Liver (tissue), 10 donors: ENCODE measurements around the gene PKHD1. TPM values are rescaled to one million over a fixed set of nuclear protein-coding genes. Genes with fewer than 3 reads are reported as not detected.

Source experiments
- DNase-seq: peaks from one replicate; pipeline ENCODE4 v3.0.0-alpha.2; 2017; ENCODE audit warnings: low spot score
- H3K27ac ChIP-seq, 2 donors: one replicate each; pipeline ENCODE4 v1.7.0; 2013; ENCODE audit warnings: inconsistent platforms in 2 of 2, low read length in 2 of 2, control low read depth in 1 of 2, low read depth in 1 of 2, mild to moderate bottlenecking in 1 of 2
- H3K27me3 ChIP-seq, 4 donors: one replicate each; pipeline versions ENCODE4 v1.6.1 to v1.7.0; 2013; ENCODE audit warnings: low read length in 3 of 4, inconsistent platforms in 1 of 4, mild to moderate bottlenecking in 1 of 4, moderate library complexity in 1 of 4; ENCODE audit not compliant: control insufficient read depth in 4 of 4, insufficient read depth in 4 of 4
- H3K36me3 ChIP-seq, 4 donors: one replicate each; pipeline versions ENCODE4 v1.6.1 to v1.7.0; 2013; ENCODE audit warnings: low read length in 3 of 4, mild to moderate bottlenecking in 3 of 4, low read depth in 1 of 4, moderate library complexity in 1 of 4; ENCODE audit not compliant: control insufficient read depth in 4 of 4, insufficient read depth in 3 of 4
- H3K4me1 ChIP-seq, 4 donors: one replicate each; pipeline versions ENCODE4 v1.6.1 to v1.7.0; 2013; ENCODE audit warnings: low read length in 3 of 4, mild to moderate bottlenecking in 3 of 4, moderate library complexity in 1 of 4; ENCODE audit not compliant: control insufficient read depth in 4 of 4, insufficient read depth in 4 of 4
- H3K4me3 ChIP-seq, 3 donors: one replicate each; pipeline versions ENCODE4 v1.6.1 to v1.7.0; 2013; ENCODE audit warnings: low read length in 3 of 3, control low read depth in 1 of 3, low read depth in 1 of 3, mild to moderate bottlenecking in 1 of 3
- H3K9ac ChIP-seq, 2 donors: one replicate each; pipeline ENCODE4 v1.7.0; 2013; ENCODE audit warnings: low read length in 2 of 2, mild to moderate bottlenecking in 2 of 2, moderate library complexity in 2 of 2, control low read depth in 1 of 2, low read depth in 1 of 2
- H3K9me3 ChIP-seq, 4 donors: one replicate each; pipeline versions ENCODE4 v1.6.1 to v1.7.0; 2013; ENCODE audit warnings: low read length in 3 of 4; ENCODE audit not compliant: control insufficient read depth in 4 of 4
- EGR1 ChIP-seq, 2 donors: IDR thresholded peaks; 2 replicates each; pipeline ENCODE4 v1.6.1; 2016 to 2018; ENCODE audit warnings: antibody characterized with exemption in 2 of 2, low read depth in 2 of 2
- FOXA2 ChIP-seq: IDR thresholded peaks from 2 replicates; pipeline ENCODE4 v1.6.1; 2016; ENCODE audit warnings: antibody characterized with exemption
- GABPA ChIP-seq, 2 donors: IDR thresholded peaks in 1 of 2; conservative IDR thresholded peaks in 1 of 2; 2 replicates each; pipeline ENCODE4 v1.6.1; 2016; ENCODE audit warnings: antibody characterized with exemption in 2 of 2, mild to moderate bottlenecking in 1 of 2, moderate library complexity in 1 of 2
- HNF4A ChIP-seq, 2 donors: conservative IDR thresholded peaks; 2 replicates each; pipeline ENCODE4 v1.6.1; 2016; ENCODE audit warnings: antibody characterized with exemption in 2 of 2, mild to moderate bottlenecking in 2 of 2
- HNF4G ChIP-seq: IDR thresholded peaks from 2 replicates; pipeline ENCODE4 v1.6.1; 2016; ENCODE audit warnings: antibody characterized with exemption
- JUND ChIP-seq, 2 donors: IDR thresholded peaks; 2 replicates each; pipeline ENCODE4 v1.6.1; 2016; ENCODE audit warnings: antibody characterized with exemption in 2 of 2
- MAX ChIP-seq: IDR thresholded peaks from 2 replicates; pipeline ENCODE4 v1.6.1; 2016; ENCODE audit warnings: antibody characterized with exemption
- RXRA ChIP-seq, 2 donors: IDR thresholded peaks; 2 replicates each; pipeline ENCODE4 v1.6.1; 2017 to 2018; ENCODE audit warnings: antibody characterized with exemption in 2 of 2, mild to moderate bottlenecking in 1 of 2
- SP1 ChIP-seq: IDR thresholded peaks from 2 replicates; pipeline ENCODE4 v1.6.1; 2018; ENCODE audit warnings: antibody characterized with exemption, mild to moderate bottlenecking
- TAF1 ChIP-seq: conservative IDR thresholded peaks from 2 replicates; pipeline ENCODE4 v1.6.1; 2016; ENCODE audit warnings: antibody characterized with exemption, mild to moderate bottlenecking
- ZBTB33 ChIP-seq: IDR thresholded peaks from 2 replicates; pipeline ENCODE4 v1.6.1; 2016; ENCODE audit warnings: antibody characterized with exemption
- WGBS: extraction: QIAGEN DNeasy Blood & Tissue Kit; methylation state at CpG from one replicate; pipeline ENCODE4 v1.1.7; 2013; 5-methylcytosine and 5-hydroxymethylcytosine counted together
- polyA plus RNA-seq, 2 donors: library from polyadenylated mRNA; stranded (reverse) in 1 of 2; unstranded in 1 of 2; fragments of 200-250 nt in 1 of 2; fragments of >200 nt in 1 of 2; fragmentation: Nextera tagmentation in 1 of 2; extraction: Ambion mirVana in 1 of 2; gene quantifications; one replicate each; pipeline versions ENCODE4 v1.2.1 to v1.2.3, GENCODE V29; 2013 to 2015
- small RNA-seq: library from RNA; depleted of rRNA; stranded (forward); fragments of <200 nt; gene quantifications from one replicate; pipeline ENCODE3, GENCODE V24; 2014
- total RNA-seq, 2 donors: library from RNA; depleted of rRNA; stranded (reverse); fragments of >200 nt; gene quantifications; one replicate each; pipeline ENCODE4 v1.2.3, GENCODE V29; 2014
- TF ChIP-seq, protein P1 (sequence below): IDR thresholded peaks from 2 replicates; pipeline ENCODE4 v1.6.1; 2016; ENCODE audit warnings: antibody characterized with exemption, mild to moderate bottlenecking
- donor health status: healthy.
- donor health status: healthy.
- donor health status: healthy.
- donor health status: healthy.
- donor health status: healthy.

PKHD1 gene
- total and polyA plus RNA-seq, 4 donors = 0.45 to 10.6 (median 3.2) TPM

DNA sequence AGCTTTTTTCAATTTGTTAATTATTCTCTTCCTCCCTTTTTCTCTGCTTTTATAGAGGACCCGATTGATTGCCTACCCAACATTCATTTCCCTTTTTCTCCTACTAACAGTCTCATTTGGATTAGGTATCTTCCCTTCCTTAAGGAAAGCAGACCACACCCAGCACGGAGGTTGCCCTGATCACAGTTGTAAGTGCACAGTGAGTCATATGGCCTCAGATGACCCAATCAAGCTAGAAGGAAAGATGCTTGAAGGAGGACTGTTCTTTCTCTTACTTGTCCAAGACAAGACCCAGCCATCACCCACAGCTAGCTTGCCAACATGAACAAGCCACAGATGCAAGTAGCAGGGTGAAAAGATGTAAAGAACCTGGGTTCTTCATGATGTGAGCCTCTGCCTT lies 518.6 kb downstream of the PKHD1 start:
- 75% methylated on average over 2 of the region's 2 CpGs for WGBS

DNA sequence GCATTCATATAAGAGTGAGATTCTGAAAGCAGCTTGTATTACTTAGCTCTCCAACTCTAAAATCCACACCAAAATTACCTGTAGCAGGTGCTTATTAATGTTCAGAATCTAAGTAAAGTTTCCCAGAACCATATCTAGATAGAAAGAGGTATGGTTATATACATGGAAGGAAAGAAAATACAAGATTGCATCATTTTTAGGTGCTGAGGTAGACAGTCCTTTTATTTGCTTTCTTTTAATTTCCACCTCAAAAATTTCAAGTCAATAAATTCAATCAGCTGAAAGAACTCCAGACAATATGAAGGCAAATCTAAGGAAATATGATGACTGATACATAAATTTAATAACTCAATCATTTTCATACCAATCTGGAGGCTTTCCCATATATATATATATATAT lies 521.9 kb downstream of the PKHD1 start:
- no peaks in the 10 kb centered on the region for H3K36me3 ChIP-seq
- DNase-seq = no peak
- no peak overlapping the region for H3K4me3 ChIP-seq
- no peaks in the 10 kb centered on the region for H3K9me3 ChIP-seq
- no peaks in the 10 kb centered on the region for H3K27me3 ChIP-seq
- no peaks in the 10 kb centered on the region for H3K4me1 ChIP-seq
- TF ChIP-seq JUND (IDR thresholded peaks at IDR 0.05) = no peak
- H3K9ac ChIP-seq = no peak overlapping the region
- no peak overlapping the region for H3K27ac ChIP-seq

More for the DNA sequence above, 518.6 kb downstream of the PKHD1 start:
- Histone ChIP-seq H3K27me3 (no peaks in the 10 kb centered on the region), H3K9me3 (no peaks in the 10 kb centered on the region), H3K4me1 (no peaks in the 10 kb centered on the region), H3K9ac (no peak overlapping the region), H3K4me3 (no peak overlapping the region), H3K36me3 (no peaks in the 10 kb centered on the region), H3K27ac (no peak overlapping the region)
- no peak for DNase-seq
- no peak for TF ChIP-seq HNF4G
- TF ChIP-seq MAX = no peak
- no peak for TF ChIP-seq TAF1
- TF ChIP-seq SP1 = no peak
- no peak for TF ChIP-seq GABPA (IDR thresholded peaks at IDR 0.05 in 1 of 2, conservative IDR thresholded peaks at IDR 0.05 in 1 of 2)
- TF ChIP-seq FOXA2 = no peak
- TF ChIP-seq EGR1 (IDR thresholded peaks at IDR 0.05; ENCODE audit: low read depth in 2 of 2) = no peak
- TF ChIP-seq, protein P1, sequence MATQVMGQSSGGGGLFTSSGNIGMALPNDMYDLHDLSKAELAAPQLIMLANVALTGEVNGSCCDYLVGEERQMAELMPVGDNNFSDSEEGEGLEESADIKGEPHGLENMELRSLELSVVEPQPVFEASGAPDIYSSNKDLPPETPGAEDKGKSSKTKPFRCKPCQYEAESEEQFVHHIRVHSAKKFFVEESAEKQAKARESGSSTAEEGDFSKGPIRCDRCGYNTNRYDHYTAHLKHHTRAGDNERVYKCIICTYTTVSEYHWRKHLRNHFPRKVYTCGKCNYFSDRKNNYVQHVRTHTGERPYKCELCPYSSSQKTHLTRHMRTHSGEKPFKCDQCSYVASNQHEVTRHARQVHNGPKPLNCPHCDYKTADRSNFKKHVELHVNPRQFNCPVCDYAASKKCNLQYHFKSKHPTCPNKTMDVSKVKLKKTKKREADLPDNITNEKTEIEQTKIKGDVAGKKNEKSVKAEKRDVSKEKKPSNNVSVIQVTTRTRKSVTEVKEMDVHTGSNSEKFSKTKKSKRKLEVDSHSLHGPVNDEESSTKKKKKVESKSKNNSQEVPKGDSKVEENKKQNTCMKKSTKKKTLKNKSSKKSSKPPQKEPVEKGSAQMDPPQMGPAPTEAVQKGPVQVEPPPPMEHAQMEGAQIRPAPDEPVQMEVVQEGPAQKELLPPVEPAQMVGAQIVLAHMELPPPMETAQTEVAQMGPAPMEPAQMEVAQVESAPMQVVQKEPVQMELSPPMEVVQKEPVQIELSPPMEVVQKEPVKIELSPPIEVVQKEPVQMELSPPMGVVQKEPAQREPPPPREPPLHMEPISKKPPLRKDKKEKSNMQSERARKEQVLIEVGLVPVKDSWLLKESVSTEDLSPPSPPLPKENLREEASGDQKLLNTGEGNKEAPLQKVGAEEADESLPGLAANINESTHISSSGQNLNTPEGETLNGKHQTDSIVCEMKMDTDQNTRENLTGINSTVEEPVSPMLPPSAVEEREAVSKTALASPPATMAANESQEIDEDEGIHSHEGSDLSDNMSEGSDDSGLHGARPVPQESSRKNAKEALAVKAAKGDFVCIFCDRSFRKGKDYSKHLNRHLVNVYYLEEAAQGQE = no peak
- TF ChIP-seq RXRA (IDR thresholded peaks at IDR 0.05) = no peak
- TF ChIP-seq HNF4A (conservative IDR thresholded peaks at IDR 0.05) = no peak
- no peak for TF ChIP-seq ZBTB33

Small RNAs within 50 kb of the gene (small RNA-seq; reads per million reads assigned to genes)
- gene RN7SL580P = not detected

Other genes starting within 250 kb of the PKHD1 start
- not detected for gene IL17A, start 98.8 kb upstream of the PKHD1 start, total RNA-seq
- gene IL17A, start 98.8 kb upstream of the PKHD1 start, polyA plus RNA-seq = not detected
- not detected for gene IL17F, start 156.9 kb upstream of the PKHD1 start, total RNA-seq
- gene IL17F, start 156.9 kb upstream of the PKHD1 start, polyA plus RNA-seq = not detected
- gene MCM3, start 197.1 kb upstream of the PKHD1 start, total RNA-seq = 10 to 100 TPM; 12.7 to 60.8 TPM
- 10 to 100 TPM in 1 of 2 donors, 1 to 10 TPM in 1; 7.4 to 11.9 TPM for gene MCM3, start 197.1 kb upstream of the PKHD1 start, polyA plus RNA-seq